Testis (tissue), 3 donors: ENCODE results near the gene RNF39. TPM values are rescaled to one million over a fixed set of nuclear protein-coding genes. Genes with fewer than 3 reads are reported as not detected.
A peak's percentile ranks its signal among the peaks of the same experiment; 100 is the strongest.

Experiments
- DNase-seq: peaks from one replicate; pipeline ENCODE4 v3.0.0-alpha.2; 2019
- H3K27ac ChIP-seq, 2 donors: fragments of 200-600 bp; sonication (generic); one replicate each; pipeline ENCODE4 v1.5.1; 2019
- H3K27me3 ChIP-seq: fragments of 200-600 bp; sonication (generic); one replicate; pipeline ENCODE4 v1.5.1; 2019
- H3K36me3 ChIP-seq: fragments of 200-600 bp; sonication (generic); one replicate; pipeline ENCODE4 v1.5.1; 2017; ENCODE audit warnings: low read depth; ENCODE audit errors: missing control alignments
- H3K4me1 ChIP-seq: fragments of 200-600 bp; sonication (generic); one replicate; pipeline ENCODE4 v1.5.1; 2019
- H3K4me3 ChIP-seq, 2 donors: fragments of 200-600 bp; sonication (generic); one replicate each; pipeline ENCODE4 v1.5.1; 2017 to 2019
- H3K9me3 ChIP-seq: fragments of 200-600 bp; sonication (generic); one replicate; pipeline ENCODE4 v1.5.1; 2017
- CTCF ChIP-seq, 3 experiments: fragments of 450-650 bp in 2 of 3; fragments of 200-600 bp in 1 of 3; sonication (generic) in 1 of 3; IDR thresholded peaks; one replicate each; pipeline ENCODE4 v1.5.1; 2016 to 2019; ENCODE audit warnings: antibody characterized with exemption in 3 of 3, mild to moderate bottlenecking in 2 of 3, moderate library complexity in 1 of 3
- POLR2A ChIP-seq: fragments of 450-650 bp; IDR thresholded peaks from one replicate; pipeline ENCODE4 v1.6.1; 2017; ENCODE audit warnings: antibody characterized with exemption, mild to moderate bottlenecking, moderate library complexity
- WGBS, 2 donors: methylation state at CpG; one replicate each; pipeline ENCODE4 v1.1.5; 2018; 5-methylcytosine and 5-hydroxymethylcytosine counted together
- intact Hi-C: fragments of 100-400 bp; cut with DNase I; formaldehyde crosslinking; loops from one replicate; pipeline ENCODE4 v1.15.1; 2023; ENCODE audit warnings: low total_unique reads
- polyA plus RNA-seq: library from polyadenylated mRNA; stranded (reverse); fragments of 350-450 nt; fragmentation: Illumina TruSeq; extraction: RNeasy Lipid Tissue Mini Kit (QIAGEN cat#74804); gene quantifications from one replicate; pipeline ENCODE4 v1.2.3, GENCODE V29; 2014; ENCODE audit warnings: low read depth, low replicate concordance; ENCODE audit not compliant: insufficient read depth
- total RNA-seq, 2 donors: library from RNA; depleted of rRNA; stranded (reverse); fragments of >200 nt; gene quantifications; one replicate each; pipeline ENCODE4 v1.2.3, GENCODE V29; 2016

RNF39 gene
- total and polyA plus RNA-seq, 3 donors from 2014 or later: 2.7 to 4.3 (median 3.5) TPM

DNA sequence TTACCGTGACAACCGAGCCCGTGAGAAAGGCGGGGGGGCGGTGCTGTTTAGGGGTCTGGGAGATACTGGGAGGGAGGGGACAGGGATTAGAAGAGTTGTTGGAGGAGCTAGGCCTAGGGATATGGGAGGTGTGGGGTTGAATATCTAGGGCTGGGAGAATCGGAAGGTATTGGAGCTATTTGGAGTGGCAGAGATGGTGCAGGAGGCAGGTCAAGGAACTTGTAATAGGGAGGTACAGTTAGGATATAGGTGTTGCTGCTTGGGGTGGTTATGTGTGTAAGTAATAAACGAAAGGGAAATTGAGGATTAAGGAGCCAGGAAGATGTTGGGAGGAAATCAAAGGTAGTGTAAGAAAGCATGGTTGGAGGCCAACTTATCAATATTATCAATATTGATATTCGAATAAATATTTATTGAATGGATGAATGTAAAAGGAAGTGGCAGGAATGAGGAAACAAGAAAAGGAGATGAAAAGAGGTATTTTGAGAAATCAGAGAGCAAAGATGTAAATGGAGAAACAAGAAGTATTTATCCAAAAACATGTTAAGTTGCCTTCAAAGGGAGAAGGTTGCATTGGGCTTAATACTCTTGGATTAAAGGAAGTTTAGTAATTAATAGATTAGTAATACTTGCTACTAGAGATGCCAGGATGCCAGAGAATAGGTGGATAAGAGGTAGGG lies 8.0 kb downstream of the RNF39 start:
- WGBS, 2 donors: 9 to 10% methylated on average over 8 of the region's 8 CpGs
- peaks cover 11% of the 10 kb centered on the region for H3K4me1 ChIP-seq
- no peaks in the 10 kb centered on the region for H3K27me3 ChIP-seq
- H3K9me3 ChIP-seq: no peaks in the 10 kb centered on the region
- peak; percentile 92 for DNase-seq
- H3K27ac ChIP-seq: peak overlapping the region; percentile 86 to 92
- TF ChIP-seq POLR2A (no peak), CTCF (IDR thresholded peaks at IDR 0.05) (no peak)
- intact Hi-C loops: no loop called here
- no peaks in the 10 kb centered on the region for H3K36me3 ChIP-seq
- H3K4me3 ChIP-seq: peak overlapping the region; percentile 63 to 89

DNA sequence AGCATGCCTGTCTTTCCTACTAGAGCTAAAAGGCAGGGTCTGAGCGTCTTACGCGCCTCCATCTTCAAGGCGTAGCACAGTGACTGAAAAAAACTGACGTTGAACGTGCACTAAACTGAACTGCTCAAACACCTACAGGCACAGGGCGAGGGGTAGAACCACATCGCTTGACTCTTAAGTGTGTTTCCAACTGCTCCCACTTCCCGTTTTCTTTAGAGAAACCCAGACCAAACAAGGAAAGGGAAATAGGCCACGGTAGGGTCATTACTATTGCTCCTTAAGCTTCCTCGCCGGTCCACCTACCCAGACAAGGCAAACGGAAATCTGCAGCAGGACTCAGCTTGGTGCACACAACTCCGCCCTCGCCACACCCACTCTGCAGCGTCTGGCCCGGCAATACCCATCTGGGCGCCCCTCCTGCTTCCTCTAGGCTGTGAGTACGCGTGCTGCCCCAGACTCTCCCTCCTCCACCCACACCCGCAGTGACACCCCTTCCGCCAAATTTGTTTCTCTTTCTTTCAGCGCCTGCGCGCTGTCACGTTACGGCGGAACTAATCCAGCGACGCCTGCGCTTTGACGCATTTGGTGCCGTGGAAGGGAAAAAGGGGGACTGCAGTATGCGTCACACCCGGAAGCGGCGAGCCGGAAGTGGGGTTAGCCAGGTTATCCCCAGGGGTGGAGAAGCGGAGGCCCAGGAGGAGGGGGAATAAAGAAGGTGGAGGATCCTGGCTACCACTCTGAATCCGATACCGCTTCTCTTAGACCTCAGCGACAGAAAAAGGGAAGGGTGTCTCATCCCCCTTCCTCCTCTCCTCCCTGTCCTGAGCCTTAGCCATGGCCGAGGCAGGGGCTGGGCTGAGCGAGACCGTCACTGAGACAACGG lies 8.8 kb downstream of the RNF39 start, which contains the start of gene PPP1R11:
Gene PPP1R11 (plus strand): TSS at position 622 of the 883 bp plus-strand sequence. CDS start 213 bp downstream, at position 835.
- TF ChIP-seq POLR2A (peak; percentile 75), CTCF (IDR thresholded peaks at IDR 0.05) (no peak)
- H3K9me3 ChIP-seq: no peaks in the 10 kb centered on the region
- DNase-seq: peak; percentile 99
- 0 to 1% methylated on average over 42 to 46 of the region's 46 CpGs for WGBS, 2 donors
- peak within 1 kb of the TSS; percentile 86 to 92 for H3K27ac ChIP-seq
- intact Hi-C loops: no loop called here
- peak within 1 kb of the TSS; percentile 63 to 89 for H3K4me3 ChIP-seq
- no peaks in the 10 kb centered on the region for H3K27me3 ChIP-seq
- H3K36me3 ChIP-seq: no peaks in the 10 kb centered on the region
- H3K4me1 ChIP-seq: peaks cover 15% of the 10 kb centered on the region

GRCh38 chr6:30066082-30066481 lies 9.5 kb downstream of the RNF39 start:
- intact Hi-C loops: no loop called here
- H3K4me3 ChIP-seq: peak overlapping the region; percentile 63 to 89
- WGBS, 2 donors: 11 to 15% methylated on average over 4 of the region's 4 CpGs
- DNase-seq: no peak
- H3K36me3 ChIP-seq: no peaks in the 10 kb centered on the region
- no peak for TF ChIP-seq POLR2A
- TF ChIP-seq CTCF (IDR thresholded peaks at IDR 0.05): no peak
- H3K27ac ChIP-seq: peak overlapping the region; percentile 86 to 92
- peaks cover 10% of the 10 kb centered on the region for H3K4me1 ChIP-seq
- H3K27me3 ChIP-seq: no peaks in the 10 kb centered on the region
- H3K9me3 ChIP-seq: no peaks in the 10 kb centered on the region

DNA sequence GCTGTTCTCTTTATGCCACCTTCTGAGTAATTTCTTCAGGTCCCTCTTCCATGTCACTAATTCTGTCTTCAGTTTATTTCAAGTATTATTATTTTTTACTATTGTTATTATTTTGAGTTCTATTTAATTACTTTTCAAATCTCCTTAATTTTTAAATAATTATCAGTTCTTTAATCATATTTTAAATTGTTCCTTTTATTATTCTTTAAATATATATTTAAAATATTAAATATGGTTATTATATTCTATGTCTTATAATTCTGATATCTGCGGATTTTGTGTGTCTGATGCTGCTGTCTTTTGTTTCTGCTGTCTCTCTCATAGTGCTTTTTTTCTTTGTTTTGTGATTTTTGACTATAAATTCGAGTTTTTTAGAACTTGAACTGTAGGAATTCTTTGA lies 12.3 kb downstream of the RNF39 start:
- 69 to 94% methylated on average over 2 of the region's 2 CpGs for WGBS, 2 donors
- intact Hi-C loops: no loop called here
- DNase-seq: no peak
- H3K27ac ChIP-seq: no peak overlapping the region
- H3K27me3 ChIP-seq: no peaks in the 10 kb centered on the region
- TF ChIP-seq CTCF (IDR thresholded peaks at IDR 0.05) (no peak), POLR2A (no peak)
- H3K4me3 ChIP-seq: no peak overlapping the region
- no peaks in the 10 kb centered on the region for H3K9me3 ChIP-seq
- no peaks in the 10 kb centered on the region for H3K36me3 ChIP-seq
- H3K4me1 ChIP-seq: peaks cover 17% of the 10 kb centered on the region
